ENCODE results near the gene HDAC4.

Gene HDAC4

GRCh38 chr2:239268549-239268948 is 132.3 kb downstream of the HDAC4 start:
- peaks cover 25% of the 10 kb centered on the region for H3K4me1 ChIP-seq (ENCODE audit: insufficient read depth, low read length)
- no peaks in the 10 kb centered on the region for H3K36me3 ChIP-seq (ENCODE audit: insufficient read depth, low read length)
- no peaks in the 10 kb centered on the region for H3K9me3 ChIP-seq (ENCODE audit: insufficient read depth, low read depth, low read length)
- no peak overlapping the region for H3K9ac ChIP-seq (ENCODE audit: low read depth, low read length)
- no peak overlapping the region for H3K4me3 ChIP-seq (ENCODE audit: low read length)
- 89% methylated on average over 3 of the region's 3 CpGs for WGBS
- H3K27me3 ChIP-seq (ENCODE audit: insufficient read depth, low read length) = no peaks in the 10 kb centered on the region
- no peak overlapping the region; the same call in 1 of the 2 replicates for H3K27ac ChIP-seq (ENCODE audit: low read depth, low read length)

- Histone ChIP-seq H3K27ac (ENCODE audit: low read depth, low read length) (peak overlapping the region; percentile 35; the same call in 1 of the 2 replicates), H3K4me1 (ENCODE audit: insufficient read depth, low read length) (peaks cover 25% of the 10 kb centered on the region), H3K27me3 (ENCODE audit: insufficient read depth, low read length) (no peaks in the 10 kb centered on the region), H3K9ac (ENCODE audit: low read depth, low read length) (no peak overlapping the region), H3K9me3 (ENCODE audit: insufficient read depth, low read depth, low read length) (no peaks in the 10 kb centered on the region), H3K36me3 (ENCODE audit: insufficient read depth, low read length) (no peaks in the 10 kb centered on the region), H3K4me3 (ENCODE audit: low read length) (no peak overlapping the region)
- WGBS = 95% methylated on average over 6 of the region's 6 CpGs
These were observed 132.7 kb downstream of the HDAC4 start for GRCh38 chr2:239268082-239268481.

GRCh38 chr2:239267288-239267951 is 133.4 kb downstream of the HDAC4 start:
- Histone ChIP-seq H3K4me1 (ENCODE audit: insufficient read depth, low read length) (peaks cover 25% of the 10 kb centered on the region), H3K27me3 (ENCODE audit: insufficient read depth, low read length) (no peaks in the 10 kb centered on the region), H3K27ac (ENCODE audit: low read depth, low read length) (no peak overlapping the region; the same call in 1 of the 2 replicates), H3K4me3 (ENCODE audit: low read length) (no peak overlapping the region), H3K9me3 (ENCODE audit: insufficient read depth, low read depth, low read length) (no peaks in the 10 kb centered on the region), H3K9ac (ENCODE audit: low read depth, low read length) (no peak overlapping the region), H3K36me3 (ENCODE audit: insufficient read depth, low read length) (no peaks in the 10 kb centered on the region)
- WGBS = 86% methylated on average over 22 of the region's 22 CpGs

DNA sequence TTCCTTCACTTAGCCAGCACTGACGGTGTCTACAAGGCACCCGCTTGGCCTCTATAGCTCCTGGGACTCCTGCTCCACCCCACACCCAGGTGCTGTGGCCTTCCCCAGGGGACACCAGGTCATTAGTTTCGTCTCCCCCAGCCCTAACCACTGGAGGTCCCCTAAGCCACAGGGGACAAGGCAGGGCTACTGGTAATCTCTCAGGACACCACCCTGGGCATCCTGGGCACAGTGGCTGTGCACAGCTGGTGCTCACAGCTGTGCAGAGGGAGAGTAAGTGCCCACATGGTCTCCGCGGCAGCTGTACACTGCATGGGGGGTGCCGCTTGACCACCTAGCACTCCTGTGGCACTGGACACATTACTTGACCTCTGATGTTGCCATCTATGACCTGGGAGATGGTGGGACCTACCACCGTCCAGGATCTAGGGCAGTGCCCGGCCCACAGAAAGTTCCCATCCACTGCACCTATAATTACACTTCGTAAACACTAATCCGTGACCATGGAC is 134.0 kb downstream of the HDAC4 start:
- WGBS = 97% methylated on average over 10 of the region's 10 CpGs
- Histone ChIP-seq H3K4me3 (ENCODE audit: low read length) (no peak overlapping the region), H3K27me3 (ENCODE audit: insufficient read depth, low read length) (no peaks in the 10 kb centered on the region)

DNA sequence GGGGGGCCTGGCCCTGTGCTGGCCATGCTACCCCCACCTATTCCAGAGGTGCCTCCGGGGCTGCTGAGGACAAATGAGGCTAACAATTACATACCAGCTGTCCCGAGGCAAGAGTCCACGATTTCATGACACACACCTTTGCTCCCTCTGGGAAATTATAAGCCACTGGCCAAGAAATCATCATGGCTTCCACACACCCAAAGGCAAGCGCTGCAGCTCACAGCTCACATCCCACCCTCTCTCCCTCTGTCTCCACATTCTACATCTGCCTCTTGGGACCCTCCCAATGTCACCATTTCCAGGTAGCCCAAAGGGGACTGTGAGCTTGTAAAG is 134.4 kb downstream of the HDAC4 start:
- Histone ChIP-seq H3K4me1 (ENCODE audit: insufficient read depth, low read length) (peaks cover 25% of the 10 kb centered on the region), H3K27me3 (ENCODE audit: insufficient read depth, low read length) (no peaks in the 10 kb centered on the region), H3K4me3 (ENCODE audit: low read length) (no peak overlapping the region), H3K36me3 (ENCODE audit: insufficient read depth, low read length) (no peaks in the 10 kb centered on the region), H3K9me3 (ENCODE audit: insufficient read depth, low read depth, low read length) (no peaks in the 10 kb centered on the region), H3K27ac (ENCODE audit: low read depth, low read length) (no peak overlapping the region), H3K9ac (ENCODE audit: low read depth, low read length) (no peak overlapping the region)
- WGBS = 96% methylated on average over 4 of the region's 4 CpGs

More for the DNA sequence above, 134.0 kb downstream of the HDAC4 start:
- Histone ChIP-seq H3K27ac (ENCODE audit: low read depth, low read length) (no peak overlapping the region; the same call in 1 of the 2 replicates), H3K9me3 (ENCODE audit: insufficient read depth, low read depth, low read length) (no peaks in the 10 kb centered on the region), H3K36me3 (ENCODE audit: insufficient read depth, low read length) (no peaks in the 10 kb centered on the region), H3K9ac (ENCODE audit: low read depth, low read length) (no peak overlapping the region), H3K4me1 (ENCODE audit: insufficient read depth, low read length) (peaks cover 25% of the 10 kb centered on the region)

DNA sequence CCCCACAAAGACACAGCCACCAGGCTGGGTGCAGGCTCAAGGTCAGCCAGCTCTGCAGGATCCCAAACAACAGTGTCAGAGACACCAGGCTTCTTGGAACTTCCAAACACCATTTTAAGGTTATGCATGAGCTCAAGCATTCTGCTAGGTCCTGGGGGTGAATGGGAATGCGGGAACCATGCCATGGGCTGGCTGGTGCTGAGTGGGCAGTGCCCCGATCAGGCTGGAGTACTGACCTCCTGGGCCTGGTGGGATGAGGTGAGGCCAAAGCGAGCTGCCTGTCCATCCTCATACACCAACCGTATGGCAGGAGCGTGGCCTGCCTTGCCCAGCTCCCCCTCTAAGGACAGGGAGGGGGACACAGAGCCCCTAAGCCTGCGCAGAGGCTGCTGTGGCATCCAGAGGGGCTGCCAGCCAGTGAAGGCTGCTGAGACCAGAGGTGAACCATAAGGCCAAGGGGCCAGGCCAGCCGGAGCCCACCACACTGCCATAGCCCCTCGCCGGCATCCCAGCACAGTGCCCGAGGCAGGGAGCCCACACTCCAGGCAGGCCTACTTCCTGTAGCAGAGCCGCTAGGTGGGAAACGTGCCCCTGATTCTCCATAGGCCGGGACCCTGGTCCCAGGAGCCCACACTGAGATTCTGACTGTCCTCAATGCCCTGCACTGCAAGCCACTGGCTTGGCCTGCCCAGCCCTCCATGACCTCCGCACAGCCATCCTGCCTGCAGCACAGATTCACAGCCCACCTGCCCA is 135.0 kb downstream of the HDAC4 start:
- Histone ChIP-seq H3K36me3 (ENCODE audit: insufficient read depth, low read length) (no peaks in the 10 kb centered on the region), H3K4me1 (ENCODE audit: insufficient read depth, low read length) (peaks cover 25% of the 10 kb centered on the region), H3K9ac (ENCODE audit: low read depth, low read length) (no peak overlapping the region), H3K27me3 (ENCODE audit: insufficient read depth, low read length) (no peaks in the 10 kb centered on the region), H3K4me3 (ENCODE audit: low read length) (no peak overlapping the region), H3K9me3 (ENCODE audit: insufficient read depth, low read depth, low read length) (no peaks in the 10 kb centered on the region), H3K27ac (ENCODE audit: low read depth, low read length) (no peak overlapping the region)
- WGBS = 89% methylated on average over 14 of the region's 14 CpGs

GRCh38 chr2:239264838-239265651 is 135.8 kb downstream of the HDAC4 start:
- H3K36me3 ChIP-seq (ENCODE audit: insufficient read depth, low read length) = no peaks in the 10 kb centered on the region
- no peaks in the 10 kb centered on the region for H3K27me3 ChIP-seq (ENCODE audit: insufficient read depth, low read length)
- WGBS = 84% methylated on average over 9 of the region's 11 CpGs
- no peak overlapping the region for H3K27ac ChIP-seq (ENCODE audit: low read depth, low read length)
- H3K9me3 ChIP-seq (ENCODE audit: insufficient read depth, low read depth, low read length) = no peaks in the 10 kb centered on the region
- peaks cover 25% of the 10 kb centered on the region for H3K4me1 ChIP-seq (ENCODE audit: insufficient read depth, low read length)
- H3K9ac ChIP-seq (ENCODE audit: low read depth, low read length) = peak overlapping the region; percentile 30; the same call in 1 of the 2 replicates
- no peak overlapping the region for H3K4me3 ChIP-seq (ENCODE audit: low read length)

DNA sequence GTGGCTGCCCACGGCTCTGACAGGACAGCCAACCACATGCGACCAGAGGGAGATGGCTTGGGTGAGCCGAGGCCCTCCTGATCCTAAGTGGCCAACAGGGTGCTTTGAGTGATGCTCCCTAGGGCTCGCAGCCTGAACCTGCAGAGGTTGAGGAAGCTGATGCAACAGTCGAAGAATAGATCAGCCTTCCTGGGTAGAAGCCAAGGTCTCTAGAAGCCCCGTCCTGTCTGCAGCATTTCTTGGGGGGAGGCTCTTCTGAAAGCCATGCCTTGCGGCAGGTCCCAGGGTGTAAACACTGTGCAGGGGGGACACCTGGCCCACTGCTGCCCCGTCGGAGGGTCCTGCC is 136.4 kb downstream of the HDAC4 start:
- H3K36me3 ChIP-seq (ENCODE audit: insufficient read depth, low read length) = no peaks in the 10 kb centered on the region
- H3K4me1 ChIP-seq (ENCODE audit: insufficient read depth, low read length) = peaks cover 25% of the 10 kb centered on the region
- no peaks in the 10 kb centered on the region for H3K9me3 ChIP-seq (ENCODE audit: insufficient read depth, low read depth, low read length)
- WGBS = 90% methylated on average over 9 of the region's 9 CpGs
- H3K27me3 ChIP-seq (ENCODE audit: insufficient read depth, low read length) = no peaks in the 10 kb centered on the region
- peak overlapping the region; percentile 32; the same call in 1 of the 2 replicates for H3K9ac ChIP-seq (ENCODE audit: low read depth, low read length)
- peak overlapping the region; percentile 34; the same call in 1 of the 2 replicates for H3K27ac ChIP-seq (ENCODE audit: low read depth, low read length)
- no peak overlapping the region for H3K4me3 ChIP-seq (ENCODE audit: low read length)

DNA sequence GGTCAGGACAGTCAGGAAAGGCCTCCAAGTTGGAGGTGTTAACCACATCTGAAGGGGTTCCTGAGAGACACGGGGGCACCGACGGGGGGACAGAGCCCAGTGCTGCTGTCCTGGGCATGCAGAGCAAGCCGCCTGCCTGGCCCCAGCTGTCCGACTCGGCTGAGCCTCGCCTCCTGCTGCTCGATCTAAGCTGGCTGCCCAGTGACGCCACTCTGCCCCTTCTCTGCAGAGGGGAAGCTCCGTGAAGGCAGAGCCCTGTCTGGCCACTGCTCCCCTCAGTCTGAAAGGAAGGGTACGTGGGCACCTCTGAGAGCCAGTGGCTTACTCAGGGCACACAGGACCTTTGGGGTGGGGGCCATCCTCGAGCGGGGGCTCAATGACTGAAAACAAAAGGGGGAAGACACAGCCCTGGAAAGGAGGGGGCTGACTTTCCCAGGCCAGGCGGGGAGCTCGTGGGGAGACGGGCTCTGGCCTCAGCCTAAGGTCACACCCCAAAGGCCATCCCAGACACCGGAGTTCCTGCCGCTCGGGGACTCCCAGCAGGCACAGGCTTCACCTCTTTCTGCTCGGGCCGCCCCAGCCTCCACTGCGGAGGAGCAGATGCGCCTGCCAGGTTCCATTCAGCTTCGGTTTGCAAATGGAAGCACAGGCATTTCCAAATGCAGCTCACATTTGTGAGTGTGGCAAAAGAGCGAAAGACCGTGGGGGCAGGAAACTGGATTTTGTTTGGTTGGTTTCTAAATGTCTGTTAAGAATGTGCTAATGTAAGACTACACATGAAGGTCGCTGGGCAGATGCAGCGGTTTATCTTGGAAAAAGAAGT is 136.9 kb downstream of the HDAC4 start:
- H3K36me3 ChIP-seq (ENCODE audit: insufficient read depth, low read length) = no peaks in the 10 kb centered on the region
- H3K9ac ChIP-seq (ENCODE audit: low read depth, low read length) = peak overlapping the region; percentile 32; the same call in 1 of the 2 replicates
- H3K4me3 ChIP-seq (ENCODE audit: low read length) = no peak overlapping the region
- 87% methylated on average over 28 of the region's 28 CpGs for WGBS
- H3K27me3 ChIP-seq (ENCODE audit: insufficient read depth, low read length) = no peaks in the 10 kb centered on the region
- H3K4me1 ChIP-seq (ENCODE audit: insufficient read depth, low read length) = peaks cover 25% of the 10 kb centered on the region
- peak overlapping the region; percentile 34; the same call in 1 of the 2 replicates for H3K27ac ChIP-seq (ENCODE audit: low read depth, low read length)
- no peaks in the 10 kb centered on the region for H3K9me3 ChIP-seq (ENCODE audit: insufficient read depth, low read depth, low read length)

GRCh38 chr2:239263231-239263630 is 137.6 kb downstream of the HDAC4 start:
- 93% methylated on average over 14 of the region's 14 CpGs for WGBS
- Histone ChIP-seq H3K36me3 (ENCODE audit: insufficient read depth, low read length) (no peaks in the 10 kb centered on the region), H3K4me1 (ENCODE audit: insufficient read depth, low read length) (peaks cover 25% of the 10 kb centered on the region)

More at GRCh38 chr2:239263231-239263630, 137.6 kb downstream of the HDAC4 start:
- Histone ChIP-seq H3K4me3 (ENCODE audit: low read length) (no peak overlapping the region), H3K27me3 (ENCODE audit: insufficient read depth, low read length) (no peaks in the 10 kb centered on the region), H3K9ac (ENCODE audit: low read depth, low read length) (no peak overlapping the region), H3K9me3 (ENCODE audit: insufficient read depth, low read depth, low read length) (peaks cover 6% of the 10 kb centered on the region; the same call in 1 of the 2 replicates), H3K27ac (ENCODE audit: low read depth, low read length) (no peak overlapping the region)
